ENCODE measurements around the gene PLTP.

DNA sequence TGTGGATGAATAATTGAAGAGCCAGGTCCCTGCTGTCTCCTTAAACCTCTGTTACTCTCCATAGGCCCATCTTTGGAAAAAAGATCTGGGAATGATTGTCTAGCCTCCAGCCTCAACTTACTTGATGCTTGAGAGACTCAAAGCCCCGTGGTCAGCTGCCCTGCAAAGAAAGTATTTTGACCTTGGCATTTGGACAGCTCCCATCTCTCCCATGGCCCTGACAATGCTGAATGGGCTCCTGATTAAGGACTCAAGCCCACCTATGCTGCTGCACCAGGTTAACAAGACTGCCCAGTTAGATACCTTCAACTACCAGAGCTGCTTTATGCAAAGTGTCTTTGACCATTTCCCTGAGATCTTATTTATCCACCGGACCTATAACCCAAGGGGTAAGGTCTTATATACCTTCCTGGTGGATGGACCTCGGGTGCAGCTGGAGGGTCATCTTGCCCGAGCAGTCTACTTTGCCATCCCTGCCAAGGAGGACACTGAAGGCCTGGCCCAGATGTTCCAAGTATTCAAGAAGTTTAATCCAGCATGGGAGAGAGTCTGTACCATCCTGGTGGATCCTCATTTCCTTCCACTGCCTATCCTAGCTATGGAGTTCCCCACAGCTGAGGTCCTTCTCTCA, 29.4 kb downstream of the PLTP start:
- TF ChIP-seq, protein P1, sequence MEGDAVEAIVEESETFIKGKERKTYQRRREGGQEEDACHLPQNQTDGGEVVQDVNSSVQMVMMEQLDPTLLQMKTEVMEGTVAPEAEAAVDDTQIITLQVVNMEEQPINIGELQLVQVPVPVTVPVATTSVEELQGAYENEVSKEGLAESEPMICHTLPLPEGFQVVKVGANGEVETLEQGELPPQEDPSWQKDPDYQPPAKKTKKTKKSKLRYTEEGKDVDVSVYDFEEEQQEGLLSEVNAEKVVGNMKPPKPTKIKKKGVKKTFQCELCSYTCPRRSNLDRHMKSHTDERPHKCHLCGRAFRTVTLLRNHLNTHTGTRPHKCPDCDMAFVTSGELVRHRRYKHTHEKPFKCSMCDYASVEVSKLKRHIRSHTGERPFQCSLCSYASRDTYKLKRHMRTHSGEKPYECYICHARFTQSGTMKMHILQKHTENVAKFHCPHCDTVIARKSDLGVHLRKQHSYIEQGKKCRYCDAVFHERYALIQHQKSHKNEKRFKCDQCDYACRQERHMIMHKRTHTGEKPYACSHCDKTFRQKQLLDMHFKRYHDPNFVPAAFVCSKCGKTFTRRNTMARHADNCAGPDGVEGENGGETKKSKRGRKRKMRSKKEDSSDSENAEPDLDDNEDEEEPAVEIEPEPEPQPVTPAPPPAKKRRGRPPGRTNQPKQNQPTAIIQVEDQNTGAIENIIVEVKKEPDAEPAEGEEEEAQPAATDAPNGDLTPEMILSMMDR (IDR thresholded peaks at IDR 0.05) = no peak
- TF ChIP-seq POLR2AphosphoS5 (IDR thresholded peaks at IDR 0.05; ENCODE audit: insufficient read depth in 1 of 2, low read depth in 1 of 2) = no peak

Measured in vagina (tissue), 2 donors.